Middle frontal gyrus (tissue), 1 donor: ENCODE data around the gene NCEH1.

Source experiments
- DNase-seq: peaks from one replicate; pipeline ENCODE4 v3.0.0-alpha.2; 2015; ENCODE audit warnings: low spot score; ENCODE audit errors: extremely low spot score

The NCEH1 gene

GRCh38 chr3:172586436-172586835 lies 124.4 kb downstream of the NCEH1 start:
- no peak for DNase-seq

- DNase-seq: no peak
Observed at GRCh38 chr3:172585954-172586353, 124.9 kb downstream of the NCEH1 start.

GRCh38 chr3:172582712-172583111 lies 128.2 kb downstream of the NCEH1 start:
- no peak for DNase-seq

GRCh38 chr3:172581757-172582166 lies 129.1 kb downstream of the NCEH1 start:
- no peak for DNase-seq

GRCh38 chr3:172580680-172581401 lies 130.0 kb downstream of the NCEH1 start:
- no peak for DNase-seq
